ENCODE measurements around the gene METTL16. TPM values are rescaled to one million over a fixed set of nuclear protein-coding genes. Genes with fewer than 3 reads are reported as not detected.

Gene METTL16
- polyA plus RNA-seq, 1 of the 3 experiments (the other 2 are of a cell fraction) = 8.1 TPM

DNA sequence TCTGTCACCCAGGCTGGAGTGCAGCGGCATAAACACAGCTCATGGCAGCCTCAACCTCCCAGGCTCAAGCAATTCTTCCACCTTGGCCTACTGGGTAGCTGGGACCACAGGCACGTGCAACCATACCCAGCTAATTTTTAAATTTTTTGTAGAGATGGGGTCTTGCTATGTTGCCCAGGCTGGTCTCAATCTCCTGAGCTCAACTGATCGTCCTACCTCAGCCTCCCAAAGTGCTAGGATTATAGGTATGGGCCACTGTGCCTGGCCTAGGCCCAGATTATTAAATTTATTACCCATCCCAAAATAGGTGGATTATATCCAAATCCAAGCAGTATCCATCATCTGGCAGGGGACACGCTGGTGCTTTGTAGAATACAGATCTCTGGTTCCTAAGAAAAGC is 53.8 kb downstream of the METTL16 start:
- H3F3A ChIP-seq (replicated peaks; ENCODE audit: insufficient read depth) = peaks cover 25% of the 10 kb centered on the region
- H3K4me3 ChIP-seq (ENCODE audit: low read depth in 2 of 2, low read length in 1 of 2) = no peak overlapping the region
- no peak overlapping the region for H3K27ac ChIP-seq (ENCODE audit: low read depth in 2 of 2, low read length in 1 of 2)
- no peak overlapping the region for H2AFZ ChIP-seq (ENCODE audit: low read depth)
- H3K9me2 ChIP-seq = no peaks in the 10 kb centered on the region
- no peaks in the 10 kb centered on the region for H4K20me1 ChIP-seq (ENCODE audit: insufficient read depth)
- no peak overlapping the region for H3K9ac ChIP-seq
- peaks cover 0 to 6% of the 10 kb centered on the region in 2 experiments; a peak in 1 of 4 replicates for H3K4me1 ChIP-seq (ENCODE audit: control insufficient read depth in 1 of 2, insufficient read depth in 2 of 2, low read depth in 1 of 2, low read length in 1 of 2)
- H3K79me2 ChIP-seq (ENCODE audit: insufficient read depth) = no peaks in the 10 kb centered on the region; the same call in 1 of the 2 replicates
- no peak overlapping the region for H3K4me2 ChIP-seq
- H3K27me3 ChIP-seq (ENCODE audit: insufficient read depth) = no peaks in the 10 kb centered on the region
- H3K9me3 ChIP-seq = no peaks in the 10 kb centered on the region
- TF ChIP-seq MEF2A (IDR thresholded peaks at IDR 0.05; ENCODE audit: borderline replicate concordance, low read depth) (no peak), SIN3A (IDR thresholded peaks at IDR 0.05; ENCODE audit: borderline replicate concordance, low read depth, low read length) (no peak), POLR2AphosphoS5 (IDR thresholded peaks at IDR 0.05; ENCODE audit: low read depth, low read length) (no peak), FOXM1 (IDR thresholded peaks at IDR 0.05; ENCODE audit: low read depth) (no peak), SMC3 (IDR thresholded peaks at IDR 0.05; ENCODE audit: low read depth, low read length) (no peak)
- TF ChIP-seq, protein P1, sequence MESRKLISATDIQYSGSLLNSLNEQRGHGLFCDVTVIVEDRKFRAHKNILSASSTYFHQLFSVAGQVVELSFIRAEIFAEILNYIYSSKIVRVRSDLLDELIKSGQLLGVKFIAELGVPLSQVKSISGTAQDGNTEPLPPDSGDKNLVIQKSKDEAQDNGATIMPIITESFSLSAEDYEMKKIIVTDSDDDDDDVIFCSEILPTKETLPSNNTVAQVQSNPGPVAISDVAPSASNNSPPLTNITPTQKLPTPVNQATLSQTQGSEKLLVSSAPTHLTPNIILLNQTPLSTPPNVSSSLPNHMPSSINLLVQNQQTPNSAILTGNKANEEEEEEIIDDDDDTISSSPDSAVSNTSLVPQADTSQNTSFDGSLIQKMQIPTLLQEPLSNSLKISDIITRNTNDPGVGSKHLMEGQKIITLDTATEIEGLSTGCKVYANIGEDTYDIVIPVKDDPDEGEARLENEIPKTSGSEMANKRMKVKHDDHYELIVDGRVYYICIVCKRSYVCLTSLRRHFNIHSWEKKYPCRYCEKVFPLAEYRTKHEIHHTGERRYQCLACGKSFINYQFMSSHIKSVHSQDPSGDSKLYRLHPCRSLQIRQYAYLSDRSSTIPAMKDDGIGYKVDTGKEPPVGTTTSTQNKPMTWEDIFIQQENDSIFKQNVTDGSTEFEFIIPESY (IDR thresholded peaks at IDR 0.05; ENCODE audit: borderline replicate concordance, low read depth) = no peak
- 90% methylated on average over 4 of the region's 4 CpGs for WGBS (ENCODE audit: low lambda C conversion rate)
- peaks cover 8 to 18% of the 10 kb centered on the region in 2 experiments for H3K36me3 ChIP-seq (replicated peaks in 1 of 2; ENCODE audit: control insufficient read depth in 1 of 2, insufficient read depth in 2 of 2, low read length in 1 of 2)
- CTCF ChIA-PET = interaction anchor here (0.9 kb wide), 1 partner anchor 106 kb away, joined by 3 read pairs; no protein-coding TSS in a partner anchor
- POLR2A ChIA-PET = no interaction called here
- no peak for DNase-seq

DNA sequence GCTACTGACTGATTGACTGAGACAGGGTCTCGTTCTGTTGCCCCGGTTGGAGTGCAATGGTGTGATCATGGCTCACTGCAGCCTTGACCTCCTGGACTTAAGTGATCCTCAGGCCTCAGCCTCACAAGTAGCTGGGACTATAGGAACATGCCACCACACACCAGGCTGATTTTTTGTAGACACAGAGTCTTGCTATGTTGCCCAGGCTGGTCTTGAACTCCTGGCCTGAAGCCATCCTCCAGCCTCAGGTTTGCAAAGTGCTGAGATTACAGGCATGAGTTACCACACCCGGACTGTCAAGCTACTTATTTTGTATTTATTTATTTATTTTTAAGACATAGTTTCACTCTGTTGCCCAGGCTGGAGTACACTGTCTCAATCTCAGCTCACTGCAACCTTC is 55.2 kb downstream of the METTL16 start:
- H3K27ac ChIP-seq (ENCODE audit: low read depth in 2 of 2, low read length in 1 of 2) = no peak overlapping the region

More for the DNA sequence above, 55.2 kb downstream of the METTL16 start:
- Histone ChIP-seq H3F3A (replicated peaks; ENCODE audit: insufficient read depth) (peaks cover 25% of the 10 kb centered on the region), H3K4me3 (ENCODE audit: low read depth in 2 of 2, low read length in 1 of 2) (no peak overlapping the region), H4K20me1 (ENCODE audit: insufficient read depth) (no peaks in the 10 kb centered on the region), H3K9me2 (no peaks in the 10 kb centered on the region), H3K36me3 (replicated peaks in 1 of 2; ENCODE audit: control insufficient read depth in 1 of 2, insufficient read depth in 2 of 2, low read length in 1 of 2) (peaks cover 0 to 9% of the 10 kb centered on the region in 2 experiments), H3K27me3 (ENCODE audit: insufficient read depth) (no peaks in the 10 kb centered on the region), H3K4me2 (no peak overlapping the region), H3K79me2 (ENCODE audit: insufficient read depth) (no peaks in the 10 kb centered on the region; the same call in 1 of the 2 replicates), H3K4me1 (ENCODE audit: control insufficient read depth in 1 of 2, insufficient read depth in 2 of 2, low read depth in 1 of 2, low read length in 1 of 2) (peaks cover 0 to 6% of the 10 kb centered on the region in 2 experiments; a peak in 1 of 4 replicates), H3K9me3 (no peaks in the 10 kb centered on the region), H2AFZ (ENCODE audit: low read depth) (no peak overlapping the region), H3K9ac (no peak overlapping the region)
- 98% methylated on average over 3 of the region's 3 CpGs for WGBS (ENCODE audit: low lambda C conversion rate)
- no peak for DNase-seq
- TF ChIP-seq TEAD4 (IDR thresholded peaks at IDR 0.05; ENCODE audit: borderline replicate concordance, insufficient read depth) (no peak), SMC3 (IDR thresholded peaks at IDR 0.05; ENCODE audit: low read depth, low read length) (no peak), RFX5 (IDR thresholded peaks at IDR 0.05; ENCODE audit: low read length) (no peak), CHD2 (IDR thresholded peaks at IDR 0.05; ENCODE audit: low read length, partially characterized antibody) (no peak), NRF1 (IDR thresholded peaks at IDR 0.05; ENCODE audit: low read depth, low read length) (no peak), TAF1 (IDR thresholded peaks at IDR 0.05; ENCODE audit: borderline replicate concordance, low read depth, low read length) (no peak)
- TF ChIP-seq, protein P2, sequence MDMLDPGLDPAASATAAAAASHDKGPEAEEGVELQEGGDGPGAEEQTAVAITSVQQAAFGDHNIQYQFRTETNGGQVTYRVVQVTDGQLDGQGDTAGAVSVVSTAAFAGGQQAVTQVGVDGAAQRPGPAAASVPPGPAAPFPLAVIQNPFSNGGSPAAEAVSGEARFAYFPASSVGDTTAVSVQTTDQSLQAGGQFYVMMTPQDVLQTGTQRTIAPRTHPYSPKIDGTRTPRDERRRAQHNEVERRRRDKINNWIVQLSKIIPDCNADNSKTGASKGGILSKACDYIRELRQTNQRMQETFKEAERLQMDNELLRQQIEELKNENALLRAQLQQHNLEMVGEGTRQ (IDR thresholded peaks at IDR 0.05; ENCODE audit: borderline replicate concordance, low read depth, low read length) = no peak
- TF ChIP-seq, protein P3, sequence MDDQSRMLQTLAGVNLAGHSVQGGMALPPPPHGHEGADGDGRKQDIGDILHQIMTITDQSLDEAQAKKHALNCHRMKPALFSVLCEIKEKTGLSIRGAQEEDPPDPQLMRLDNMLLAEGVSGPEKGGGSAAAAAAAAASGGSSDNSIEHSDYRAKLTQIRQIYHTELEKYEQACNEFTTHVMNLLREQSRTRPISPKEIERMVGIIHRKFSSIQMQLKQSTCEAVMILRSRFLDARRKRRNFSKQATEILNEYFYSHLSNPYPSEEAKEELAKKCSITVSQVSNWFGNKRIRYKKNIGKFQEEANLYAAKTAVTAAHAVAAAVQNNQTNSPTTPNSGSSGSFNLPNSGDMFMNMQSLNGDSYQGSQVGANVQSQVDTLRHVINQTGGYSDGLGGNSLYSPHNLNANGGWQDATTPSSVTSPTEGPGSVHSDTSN (IDR thresholded peaks at IDR 0.05) = no peak
- TF ChIP-seq, protein P4, sequence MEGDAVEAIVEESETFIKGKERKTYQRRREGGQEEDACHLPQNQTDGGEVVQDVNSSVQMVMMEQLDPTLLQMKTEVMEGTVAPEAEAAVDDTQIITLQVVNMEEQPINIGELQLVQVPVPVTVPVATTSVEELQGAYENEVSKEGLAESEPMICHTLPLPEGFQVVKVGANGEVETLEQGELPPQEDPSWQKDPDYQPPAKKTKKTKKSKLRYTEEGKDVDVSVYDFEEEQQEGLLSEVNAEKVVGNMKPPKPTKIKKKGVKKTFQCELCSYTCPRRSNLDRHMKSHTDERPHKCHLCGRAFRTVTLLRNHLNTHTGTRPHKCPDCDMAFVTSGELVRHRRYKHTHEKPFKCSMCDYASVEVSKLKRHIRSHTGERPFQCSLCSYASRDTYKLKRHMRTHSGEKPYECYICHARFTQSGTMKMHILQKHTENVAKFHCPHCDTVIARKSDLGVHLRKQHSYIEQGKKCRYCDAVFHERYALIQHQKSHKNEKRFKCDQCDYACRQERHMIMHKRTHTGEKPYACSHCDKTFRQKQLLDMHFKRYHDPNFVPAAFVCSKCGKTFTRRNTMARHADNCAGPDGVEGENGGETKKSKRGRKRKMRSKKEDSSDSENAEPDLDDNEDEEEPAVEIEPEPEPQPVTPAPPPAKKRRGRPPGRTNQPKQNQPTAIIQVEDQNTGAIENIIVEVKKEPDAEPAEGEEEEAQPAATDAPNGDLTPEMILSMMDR (IDR thresholded peaks at IDR 0.05) = no peak
- POLR2A ChIA-PET = no interaction called here
- CTCF ChIA-PET = interaction anchor here (1.1 kb wide), 1 partner anchor 74 kb away, joined by 3 read pairs; no protein-coding TSS in a partner anchor

All from SK-N-SH (cell line).